COLO829 (cell line): ENCODE measurements around the gene DCAF12L2.
"Not testable (repeated sequence)": the region's sequence is repeated elsewhere in the genome, so short reads cannot be mapped to it uniquely, and the experiment has no call there.

Experiments
- DNase-seq: peaks from one replicate; pipeline ENCODE4 v3.0.0; 2012; ENCODE audit warnings: low spot score

Gene DCAF12L2

GRCh38 chrX:126165721-126166461 lies at the start of gene DCAF12L2:
Gene DCAF12L2, minus strand, starts transcription at chrX:126166289. Its CDS starts 365 bp downstream, at chrX:126165924.
- no peak for DNase-seq

DNA sequence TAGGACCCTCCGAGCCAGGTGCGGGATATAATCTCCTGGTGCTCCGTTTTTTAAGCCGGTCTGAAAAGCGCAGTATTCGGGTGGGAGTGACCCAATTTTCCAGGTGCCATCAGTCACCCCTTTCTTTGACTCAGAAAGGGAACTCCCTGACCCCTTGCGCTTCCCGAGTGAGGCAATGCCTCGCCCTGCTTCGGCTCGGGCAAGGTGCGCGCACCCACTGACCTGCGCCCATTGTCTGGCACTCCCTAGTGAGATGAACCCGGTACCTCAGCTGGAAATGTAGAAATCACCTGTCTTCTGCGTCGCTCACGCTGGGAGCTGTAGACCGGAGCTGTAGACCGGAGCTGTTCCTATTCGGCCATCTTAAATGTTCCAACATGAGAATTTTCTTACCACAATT lies 24.8 kb upstream of the DCAF12L2 start:
- DNase-seq = not testable (repeated sequence)

DNA sequence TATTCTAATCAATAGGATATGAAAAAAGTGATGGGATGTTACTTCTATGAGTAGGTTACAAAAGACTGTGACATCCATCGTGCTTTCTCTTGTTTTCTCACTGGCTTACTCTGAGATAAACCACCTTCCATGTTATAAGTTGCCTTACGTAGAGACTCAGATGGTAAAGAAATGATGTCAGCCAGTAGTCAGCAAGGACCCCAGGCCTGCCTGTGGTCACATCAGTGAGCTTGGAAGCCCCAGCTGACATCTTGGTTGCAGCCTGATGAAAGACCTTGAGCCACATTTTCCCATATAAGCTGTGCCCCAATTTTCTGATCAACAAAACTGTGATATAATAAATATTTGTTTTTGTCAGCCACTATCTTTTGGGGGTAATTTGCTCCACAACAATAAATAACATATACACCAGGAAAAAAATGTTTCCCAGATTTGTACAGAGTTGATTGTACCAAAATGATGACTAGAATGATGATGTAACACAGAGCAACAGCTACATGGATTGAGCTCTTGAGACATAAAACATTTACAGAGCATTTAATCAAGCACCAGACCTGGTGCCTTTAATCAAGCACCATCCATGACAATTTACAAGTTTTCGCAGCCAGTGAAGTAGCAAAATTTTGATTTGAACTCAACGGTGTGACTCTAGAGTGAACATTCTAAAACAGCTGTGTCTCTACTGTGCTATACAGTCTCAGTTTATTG lies 11.2 kb upstream of the DCAF12L2 start:
- no peak for DNase-seq

GRCh38 chrX:126170720-126171119 lies 4.6 kb upstream of the DCAF12L2 start:
- no peak for DNase-seq

- no peak for DNase-seq
Measured at GRCh38 chrX:126167560-126167959, 1.5 kb upstream of the DCAF12L2 start.

DNA sequence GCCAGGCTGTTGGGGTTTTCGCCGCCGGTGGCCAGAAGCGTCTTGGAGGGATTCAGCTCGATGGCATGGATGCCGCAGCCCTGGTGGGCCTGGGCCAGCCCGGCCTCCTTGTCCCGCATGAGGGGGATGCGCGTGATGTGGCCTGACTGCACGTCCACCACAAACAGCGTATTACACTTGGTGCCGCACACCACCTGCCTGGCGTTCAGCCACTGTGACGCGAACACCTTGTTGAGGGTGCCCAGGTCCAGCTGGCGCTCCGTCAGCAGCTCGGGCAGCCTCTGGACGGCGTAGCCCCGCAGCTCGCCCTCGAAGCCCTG lies 728 bp downstream of the DCAF12L2 start:
- no peak for DNase-seq

DNA sequence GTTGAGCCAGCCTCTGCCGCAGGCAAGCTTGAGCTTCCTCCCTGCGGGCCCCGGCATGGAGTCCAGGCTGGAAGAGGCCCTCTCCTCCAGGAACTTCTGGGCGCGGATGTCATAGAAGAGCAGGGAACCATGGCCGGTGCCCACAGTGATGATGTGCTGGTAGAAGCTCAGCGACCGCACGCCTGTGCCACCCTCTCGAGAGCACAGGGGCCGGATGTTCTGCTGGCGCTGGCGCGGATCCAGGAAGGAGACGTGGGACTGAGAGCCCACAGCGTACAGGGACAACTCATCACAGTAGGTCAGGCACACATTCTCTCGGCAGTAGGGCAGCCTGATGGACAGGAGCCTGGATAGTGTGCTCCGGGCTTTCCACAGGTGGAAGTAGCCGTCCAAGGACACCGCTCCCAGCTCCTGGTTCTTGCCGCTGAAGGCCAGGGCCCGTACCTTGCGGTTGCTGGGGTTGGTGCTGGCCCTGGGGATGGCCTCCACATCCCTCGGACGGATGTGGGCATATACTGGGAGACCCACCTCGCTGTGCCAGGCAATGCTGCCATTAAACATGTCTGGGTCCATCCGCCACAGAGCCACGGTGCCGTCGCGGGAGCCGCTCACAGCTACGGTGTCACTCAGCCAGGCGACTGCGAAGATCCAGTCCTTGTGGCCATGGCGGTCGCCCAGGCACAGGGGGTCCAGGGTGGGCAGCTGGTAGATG lies 1.2 kb downstream of the DCAF12L2 start:
- DNase-seq = no peak

- no peak for DNase-seq
Measured at GRCh38 chrX:126164226-126164625, 1.9 kb downstream of the DCAF12L2 start.

GRCh38 chrX:126141014-126141413 lies 25.1 kb downstream of the DCAF12L2 start:
- no peak for DNase-seq

- no peak for DNase-seq
Measured at GRCh38 chrX:126137899-126138298, 28.2 kb downstream of the DCAF12L2 start.

DNA sequence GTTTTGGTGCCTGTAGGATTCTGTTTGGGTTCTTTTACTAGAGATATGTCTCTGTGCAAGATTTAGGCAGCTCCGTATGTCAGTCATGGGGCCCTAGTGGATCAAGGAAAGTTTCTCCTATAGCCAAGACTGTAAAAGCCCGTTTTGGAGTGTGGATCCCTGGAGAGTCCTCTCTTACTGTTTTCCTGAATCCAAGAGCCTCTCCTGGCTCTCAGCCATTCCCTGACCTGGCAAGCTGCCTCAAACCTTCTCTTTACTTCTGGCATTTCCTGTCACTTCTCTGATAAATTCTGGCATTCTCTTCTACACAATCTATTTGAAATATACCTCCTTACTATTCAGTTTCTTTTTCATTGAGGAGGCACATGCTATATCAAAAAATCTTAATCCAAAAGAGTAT lies 41.4 kb downstream of the DCAF12L2 start:
- no peak for DNase-seq
